NCI-H187 (cell line): Measurements from ENCODE around the gene PRSS21.
A peak's percentile ranks its signal among the peaks of the same experiment; 100 is the strongest.

Experiments used
- DNase-seq, 2 experiments: peaks; one replicate each; lab custom pipeline; 2025; lab: John Stamatoyannopoulos, UW

Gene PRSS21

GRCh38 chr16:2867661-2867986, 50.6 kb downstream of the PRSS21 start:
- no peak for DNase-seq

GRCh38 chr16:2867987-2868789, 51.2 kb downstream of the PRSS21 start:
- DNase-seq, result peak; percentile 89 to 97
